ENCODE results near the gene TRMT61A. TPM values are rescaled to one million over a fixed set of nuclear protein-coding genes. Genes with fewer than 3 reads are reported as not detected.

Gene TRMT61A
- total RNA-seq, 1 donor from 2014 or later, result 5.6 TPM

DNA sequence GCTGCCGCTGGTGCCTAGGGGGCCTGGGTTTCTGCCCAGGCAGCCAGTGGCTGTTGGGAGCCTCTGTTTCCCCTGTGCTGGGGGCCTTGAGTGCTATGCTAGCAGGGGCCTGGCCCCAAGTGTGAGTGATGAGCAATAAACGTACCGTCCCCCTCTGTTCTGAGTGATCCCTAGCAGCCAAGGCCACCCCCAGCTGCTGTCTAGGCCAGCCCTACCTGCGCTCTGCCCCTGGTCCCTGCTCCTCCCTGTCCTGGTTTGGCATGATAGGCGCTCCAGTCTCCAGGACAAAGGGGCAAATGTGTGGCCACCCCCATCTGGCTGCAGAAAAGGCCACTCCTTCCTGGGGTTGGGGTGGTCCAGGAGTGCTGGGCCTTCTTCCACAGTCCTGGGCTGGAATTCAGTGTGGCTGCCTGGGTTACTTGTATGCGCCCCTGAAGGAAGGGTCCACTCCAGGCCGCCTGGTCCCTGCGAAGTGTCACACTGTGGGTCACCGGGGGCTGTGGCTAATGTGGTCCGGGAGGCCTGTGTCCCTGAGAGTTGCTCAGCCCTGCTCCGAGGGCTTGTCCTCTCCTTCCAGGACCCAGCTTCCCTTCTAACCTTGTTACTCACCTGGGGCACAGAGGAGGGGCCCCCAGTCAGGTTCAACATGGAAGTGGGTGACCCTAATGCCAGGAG is 7.0 kb downstream of the TRMT61A start:
- DNase-seq, result no peak

GRCh38 chr14:103536693-103537092 is 7.7 kb downstream of the TRMT61A start:
- no peak for DNase-seq

- no peak for DNase-seq
Observed at GRCh38 chr14:103537175-103537990, 8.4 kb downstream of the TRMT61A start.

GRCh38 chr14:103538291-103539055 is 9.5 kb downstream of the TRMT61A start:
- no peak for DNase-seq

DNA sequence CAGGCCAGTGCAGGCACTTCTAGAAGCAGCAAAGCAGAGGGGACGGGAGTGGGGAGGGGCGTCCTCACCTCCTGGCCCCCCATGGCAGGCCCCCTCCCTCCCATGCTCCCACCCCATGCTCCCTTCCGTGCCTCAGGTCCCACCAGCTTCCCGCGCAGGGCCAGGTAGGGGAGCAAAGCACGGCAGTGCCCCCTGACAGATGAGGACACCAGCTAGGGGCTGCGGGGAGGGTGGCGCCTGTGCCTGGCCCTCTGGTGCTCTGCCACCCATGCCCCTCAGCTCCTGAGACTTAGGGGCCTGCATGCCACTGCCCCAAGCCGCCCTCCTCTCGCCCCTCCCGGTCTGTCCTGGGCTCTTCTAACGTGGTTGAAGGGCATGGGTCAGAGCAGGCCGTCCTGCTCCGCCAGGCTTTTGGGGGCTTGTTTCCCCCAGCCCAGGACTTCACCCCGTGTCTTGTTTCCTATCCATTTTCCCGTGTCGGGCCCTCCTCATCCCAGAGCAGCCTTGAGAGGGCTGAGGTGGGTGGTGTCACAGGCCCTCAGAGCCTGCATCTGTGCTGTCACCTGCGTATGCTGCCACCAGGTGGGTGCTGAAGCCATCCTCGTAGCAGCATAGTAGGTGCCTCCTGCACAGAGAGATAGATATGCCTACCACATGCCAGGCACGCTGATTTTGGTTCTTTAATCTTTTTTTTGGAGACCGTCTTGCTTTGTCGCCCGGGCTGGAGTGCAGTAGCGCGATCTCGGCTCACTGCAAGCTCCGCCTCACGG is 10.2 kb downstream of the TRMT61A start:
- no peak for DNase-seq

DNA sequence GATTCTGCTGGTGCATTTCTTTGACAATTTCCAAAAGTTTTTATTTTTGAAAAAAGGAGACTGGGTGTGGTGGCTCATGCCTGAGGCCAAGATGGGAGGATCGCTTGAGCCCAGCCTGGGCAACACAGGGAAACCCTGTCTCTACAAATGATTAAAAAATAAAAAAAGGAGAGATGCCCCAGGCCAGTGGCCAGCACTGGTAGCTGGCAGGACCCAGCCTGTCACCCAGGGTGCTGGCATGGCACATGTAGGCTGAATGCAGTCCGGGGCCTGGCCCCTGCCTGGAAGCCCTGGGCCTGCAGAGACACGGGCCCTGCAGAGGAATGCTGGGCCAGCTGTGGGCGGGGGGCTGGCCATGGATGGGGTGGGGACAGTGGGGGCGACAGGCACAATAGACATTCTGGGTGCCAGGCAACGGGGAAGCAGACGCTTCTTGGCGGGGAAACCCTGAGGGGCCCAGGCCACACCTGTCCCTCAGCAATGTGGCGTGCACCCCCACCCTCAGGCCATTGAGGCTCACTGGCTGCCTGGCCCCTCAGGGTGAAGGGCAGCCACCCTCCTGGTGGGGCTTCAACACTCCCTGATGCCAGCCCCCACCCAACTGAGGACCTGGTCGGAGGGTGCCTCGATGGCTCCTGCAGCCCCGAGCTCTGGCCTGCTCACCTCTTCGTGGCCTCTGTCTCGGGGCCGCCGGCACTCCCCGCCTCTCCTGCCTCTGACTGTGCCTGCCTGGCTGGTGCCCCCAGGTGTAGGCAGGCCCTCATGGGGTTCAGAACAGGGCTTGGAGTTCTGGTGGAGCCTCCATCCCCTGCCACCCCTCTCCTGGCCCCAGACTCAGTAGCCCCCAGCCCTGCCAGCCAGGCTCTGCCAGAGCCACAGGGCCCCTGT is 12.1 kb downstream of the TRMT61A start:
- no peak for DNase-seq

- no peak for DNase-seq
Observed at GRCh38 chr14:103541709-103542604, 13.0 kb downstream of the TRMT61A start.

DNA sequence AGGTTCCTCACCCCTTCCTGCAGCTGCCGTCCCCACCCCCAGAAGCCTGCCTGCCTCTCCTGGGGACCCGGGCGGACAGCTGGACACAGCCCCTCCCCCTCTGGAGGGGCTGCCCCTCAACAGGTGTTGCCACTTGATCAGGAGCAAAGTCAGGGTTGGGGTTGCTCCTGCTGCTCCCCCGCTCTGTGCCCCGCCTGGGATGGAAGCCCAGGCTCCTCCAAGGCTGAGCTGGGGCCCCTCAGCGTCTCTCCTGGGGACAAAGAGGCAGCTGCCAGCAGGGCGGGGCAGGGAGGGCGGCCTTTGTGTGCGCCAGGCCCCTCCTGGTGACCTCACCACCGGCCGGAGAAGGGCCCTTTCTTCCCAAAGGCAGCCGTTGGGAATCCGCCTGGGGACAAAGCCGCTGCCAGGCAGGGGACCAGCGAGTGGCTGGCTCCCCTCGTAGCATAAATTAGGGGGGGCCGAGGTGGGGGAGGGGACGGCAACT is 13.7 kb downstream of the TRMT61A start:
- DNase-seq, result no peak

- DNase-seq, result no peak
Observed at GRCh38 chr14:103543140-103543539, 14.1 kb downstream of the TRMT61A start.

DNA sequence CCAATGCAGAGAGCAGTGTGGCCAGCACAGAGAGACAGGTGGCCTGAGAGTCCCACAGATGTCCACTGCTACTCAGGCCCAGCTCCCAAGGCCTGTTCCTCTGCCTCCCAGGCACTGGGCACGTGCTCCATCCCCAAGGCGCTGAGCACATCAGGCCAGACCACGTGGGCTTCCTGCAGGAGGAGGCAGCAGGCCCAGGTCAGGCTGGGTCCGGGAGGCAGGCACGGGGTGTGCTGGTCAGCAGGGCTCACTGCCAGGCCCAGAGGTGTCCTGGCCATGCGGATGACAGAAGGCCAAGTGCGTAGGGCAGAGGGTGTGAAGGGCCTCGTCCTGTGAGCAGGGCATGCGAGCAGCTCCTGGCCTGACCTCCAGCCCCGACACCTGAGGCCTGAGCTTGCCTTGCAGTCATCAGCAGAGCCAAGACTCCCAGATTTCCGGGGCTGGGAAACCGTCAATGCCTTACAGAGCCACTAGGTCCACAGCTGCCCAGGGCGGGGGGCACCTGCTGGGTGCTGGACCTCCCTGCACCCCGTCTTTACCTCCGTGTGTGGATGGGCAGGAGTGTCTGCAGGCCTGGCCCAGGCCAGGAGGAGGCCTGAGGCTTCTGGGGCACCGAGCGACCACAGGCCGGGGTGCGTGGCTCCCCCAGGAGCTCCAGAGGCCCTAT is 14.9 kb downstream of the TRMT61A start:
- DNase-seq, result no peak

DNA sequence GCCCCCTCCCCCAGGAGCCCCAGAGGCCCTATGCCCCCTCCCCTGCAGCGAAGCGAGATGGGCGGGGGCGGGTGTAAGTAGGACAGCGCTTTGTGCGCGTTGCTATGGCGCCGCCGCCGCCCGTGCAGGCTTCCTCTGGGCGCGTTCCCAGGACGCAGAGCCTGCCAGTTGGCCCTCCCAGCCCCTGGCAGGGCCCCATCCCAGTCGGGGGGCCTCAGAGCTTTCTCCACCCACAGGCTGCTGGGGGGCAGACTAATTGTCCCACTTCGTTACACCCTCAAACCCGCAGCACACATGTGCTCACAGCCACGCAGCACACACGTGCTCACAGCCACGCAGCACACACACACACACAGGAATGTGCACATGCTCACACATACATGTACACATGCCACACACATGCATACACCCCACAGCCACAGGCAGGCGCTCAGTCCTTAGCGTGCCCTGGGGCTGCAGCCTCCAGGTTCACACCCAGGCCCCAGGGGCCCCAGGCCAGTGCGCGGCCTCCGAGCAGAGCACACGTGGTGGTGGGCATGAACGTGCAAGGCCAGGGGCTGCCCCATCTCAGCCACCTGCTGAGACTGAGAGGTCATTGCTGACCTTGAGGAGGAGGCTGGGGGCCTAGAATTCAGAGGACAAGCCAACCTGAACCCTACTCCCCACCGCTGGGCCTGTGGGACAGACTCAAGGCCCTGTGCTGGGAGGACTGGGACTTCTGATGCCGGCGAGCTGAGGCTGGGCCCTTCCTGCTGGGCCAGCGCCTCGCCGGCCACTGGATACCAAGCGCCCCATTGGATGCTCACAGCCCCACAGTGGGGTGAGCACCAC is 15.6 kb downstream of the TRMT61A start:
- DNase-seq, result no peak

DNA sequence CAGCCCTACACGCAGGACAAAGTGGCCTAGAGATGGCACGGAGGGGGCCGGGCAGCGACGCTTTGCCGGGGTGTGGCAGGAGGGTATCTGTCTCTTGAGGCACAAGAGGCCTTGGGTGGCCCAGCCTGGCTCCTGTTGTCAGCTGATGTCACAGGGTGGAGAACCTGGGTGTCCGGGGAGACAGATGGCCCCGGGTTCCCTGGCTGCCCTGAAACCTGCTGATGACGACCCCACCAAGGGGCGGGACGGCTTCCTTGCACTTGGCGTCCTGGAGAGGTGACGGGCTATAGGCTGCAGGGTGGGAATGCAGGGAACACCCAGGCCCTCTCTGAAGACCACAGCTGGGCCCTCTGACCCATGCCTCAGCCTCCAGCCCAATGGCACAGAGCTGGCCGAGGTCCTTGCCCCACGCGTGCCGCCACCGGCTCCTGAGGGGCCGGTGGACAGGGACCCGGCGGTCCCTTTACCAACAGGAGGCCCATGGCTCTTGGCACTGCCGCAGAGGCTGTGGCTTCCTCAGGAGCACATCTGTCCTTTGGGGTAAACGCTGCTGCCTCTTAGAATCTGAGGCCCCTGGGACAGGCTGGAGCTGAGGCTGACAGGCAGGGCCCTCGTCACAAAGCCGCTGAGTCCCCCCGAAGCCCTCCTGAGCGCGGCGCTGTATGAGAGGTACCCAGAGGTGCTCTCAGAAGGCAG is 16.4 kb downstream of the TRMT61A start:
- DNase-seq, result no peak

DNA sequence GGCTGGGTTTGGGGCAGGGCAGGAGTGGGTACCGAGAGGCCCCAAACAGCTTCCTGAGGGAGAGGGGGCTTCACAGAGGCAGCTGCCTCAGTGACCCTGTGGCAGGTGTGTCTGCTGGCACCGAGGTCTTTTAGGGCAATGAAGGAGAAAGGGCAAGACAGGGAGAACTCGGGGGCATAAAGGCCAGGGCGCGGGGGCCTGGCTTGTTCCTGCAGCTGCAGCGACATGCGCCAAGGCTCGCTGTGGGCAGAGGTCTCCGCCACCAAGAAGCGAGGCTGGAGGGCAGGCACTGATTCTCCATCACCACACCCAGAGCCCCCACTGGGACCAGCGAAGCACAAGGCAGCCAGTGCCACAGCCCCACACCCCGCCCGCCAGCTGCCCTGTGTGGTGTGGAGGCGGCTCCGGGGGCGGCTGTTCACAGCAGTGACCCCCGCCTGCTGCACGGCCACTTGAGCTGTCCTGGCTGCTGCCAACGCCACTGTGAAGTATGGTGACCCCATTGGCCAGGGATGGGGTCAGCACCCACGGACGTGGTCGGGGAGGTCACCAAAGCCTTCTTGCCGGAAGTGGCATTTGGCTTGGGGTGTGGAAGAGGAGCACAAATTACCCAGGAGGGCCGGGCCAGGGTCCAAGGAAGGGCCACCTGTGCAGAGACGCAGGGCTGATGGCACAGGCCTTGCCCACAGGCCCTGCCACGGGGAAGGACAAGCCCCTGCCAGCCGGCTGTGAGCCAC is 17.1 kb downstream of the TRMT61A start:
- no peak for DNase-seq

DNA sequence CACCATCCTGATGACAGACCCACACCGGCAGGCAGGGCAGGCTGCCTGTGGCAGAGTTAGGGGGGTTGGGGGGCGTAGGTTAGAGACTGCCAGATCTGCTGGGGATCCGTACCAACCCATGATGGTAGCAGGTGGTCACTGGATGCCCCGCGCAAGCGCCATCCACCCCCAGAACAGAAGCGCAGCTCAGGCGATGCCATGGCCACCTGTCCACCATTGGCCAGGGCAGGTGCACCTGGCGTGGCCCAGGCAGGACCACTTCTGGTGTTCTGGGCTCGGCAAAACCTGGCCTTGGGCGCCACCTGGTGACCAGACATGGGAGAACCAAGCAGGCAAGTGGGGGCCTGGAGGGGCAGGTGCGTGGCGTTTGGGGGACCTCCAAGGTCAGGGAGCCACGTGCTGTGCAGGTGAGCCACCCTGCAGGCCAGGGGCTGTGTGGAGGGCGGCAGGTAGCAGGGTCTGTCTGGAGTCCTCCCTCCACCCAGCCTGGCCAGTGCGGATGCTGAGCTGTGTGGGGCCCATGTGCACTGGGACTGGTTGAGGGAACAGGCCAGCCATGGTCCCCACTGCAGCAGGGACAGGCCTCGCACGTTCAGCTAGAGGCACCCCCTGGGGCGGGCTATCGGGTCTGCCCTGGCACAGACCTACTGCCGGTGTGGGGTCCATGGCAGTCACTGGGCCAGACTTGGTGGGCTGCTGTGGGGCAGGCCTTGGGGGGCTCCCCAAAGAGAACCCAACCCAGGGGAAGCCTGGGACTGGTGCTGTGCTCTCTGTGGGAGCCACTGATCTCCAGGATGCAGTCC is 17.9 kb downstream of the TRMT61A start:
- DNase-seq, result peak; percentile 73

- DNase-seq, result no peak
Observed at GRCh38 chr14:103547455-103547940, 18.5 kb downstream of the TRMT61A start.

DNA sequence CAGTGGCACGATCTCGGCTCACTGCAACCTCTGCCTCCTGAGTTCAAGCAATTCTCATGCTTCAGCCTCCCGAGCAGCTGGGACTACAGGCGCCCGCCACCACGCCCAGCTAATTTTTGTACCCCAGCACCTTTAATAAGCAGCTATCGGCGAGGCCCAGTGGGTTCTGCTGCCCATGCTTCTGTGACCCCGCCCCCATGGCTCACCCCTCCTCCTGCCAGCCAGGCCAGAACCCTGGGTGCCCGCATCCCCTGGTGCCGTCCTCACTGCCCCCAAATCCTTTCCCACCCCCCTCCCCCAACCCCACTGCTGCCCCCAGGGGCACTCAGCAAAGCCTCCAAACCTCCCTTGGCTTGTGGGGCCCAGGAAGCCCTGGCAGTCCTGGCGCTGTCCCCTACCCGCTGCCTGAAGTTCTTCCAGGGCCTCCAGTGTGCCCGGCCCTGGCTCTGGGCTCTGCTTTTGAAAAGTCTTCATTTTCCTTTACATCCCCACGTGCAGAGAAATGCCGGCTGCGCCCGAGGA is 19.0 kb downstream of the TRMT61A start:
- no peak for DNase-seq
